K562 (cell line): Measurements from ENCODE around the gene ULK1. TPM values are rescaled to one million over a fixed set of nuclear protein-coding genes. Genes with fewer than 3 reads are reported as not detected.

Source experiments
- ATAC-seq: fragments of 200-7000 bp; cut with Tn5 transposase; 3 replicates; pipeline ENCODE4 v1.9.1; 2020; ENCODE audit warnings: moderate library complexity
- BruUV-seq: library from RNA; stranded (reverse); fragments of 400-500 nt; replicated peaks from 2 replicates; lab custom pipeline; 2021; lab: Mats Ljungman, UMichigan
- CTCF ChIA-PET: fragments of 300-600 bp; formaldehyde crosslinking; extraction: SDS; loops from one replicate; lab custom pipeline; 2021; ENCODE audit warnings: low intra/inter-chr PET ratio; lab: Yijun Ruan, JAX
- POLR2A ChIA-PET: fragments of 300-600, 350-650 bp; sonication (Branson Sonifier 250); formaldehyde crosslinking; extraction: SDS; loops from one replicate; lab custom pipeline; 2021; ENCODE audit warnings: antibody characterized with exemption, inconsistent platforms; lab: Yijun Ruan, JAX
- DNase-seq, 4 experiments: peaks; one replicate each; pipeline versions ENCODE4 v3.0.0 to v3.0.0-alpha.2; 2011 to 2018; ENCODE audit warnings: low spot score in 3 of 4, mixed read lengths in 3 of 4; ENCODE audit errors: extremely low read depth in 1 of 4
- FAIRE-seq: peaks from 2 replicates; lab custom pipeline; 2011; peaks lifted over from hg19 to GRCh38; lab: Jason Lieb, UNC
- H2AFZ ChIP-seq: 2 replicates; pipeline ENCODE4 v1.6.0; 2011; ENCODE audit warnings: low read depth, low read length, control low read depth, inconsistent platforms
- H3K27ac ChIP-seq: fragments of 200-600 bp; 3 replicates; pipeline ENCODE4 v1.8.0; 2011; ENCODE audit warnings: low read depth, mild to moderate bottlenecking, control low read depth, inconsistent platforms, low read length, moderate library complexity, mixed read lengths; ENCODE audit errors: extremely low read depth
- H3K27me3 ChIP-seq, 2 experiments: fragments of 300-600 bp in 1 of 2; 2 replicates in 1 of 2; 3 replicates in 1 of 2; pipeline versions ENCODE4 v1.6.0 to v1.8.0; 2011; ENCODE audit warnings: inconsistent platforms in 2 of 2, low read length in 2 of 2, mild to moderate bottlenecking in 1 of 2, mixed read lengths in 1 of 2, moderate library complexity in 1 of 2; ENCODE audit not compliant: control insufficient read depth in 2 of 2, insufficient read depth in 2 of 2
- H3K36me3 ChIP-seq: fragments of 300-600 bp; 3 replicates; pipeline ENCODE4 v1.8.0; 2011; ENCODE audit warnings: mild to moderate bottlenecking, low read length, inconsistent platforms; ENCODE audit not compliant: control insufficient read depth, insufficient read depth
- H3K4me1 ChIP-seq, 2 experiments: fragments of 200-600 bp in 1 of 2; replicated peaks in 1 of 2; 2 replicates in 1 of 2; 3 replicates in 1 of 2; pipeline versions ENCODE4 v1.5.1 to v1.8.0; 2011; ENCODE audit warnings: inconsistent platforms in 2 of 2, low read length in 2 of 2, mild to moderate bottlenecking in 1 of 2, mixed read lengths in 1 of 2, moderate library complexity in 1 of 2; ENCODE audit not compliant: control insufficient read depth in 2 of 2, insufficient read depth in 2 of 2
- H3K4me2 ChIP-seq: 2 replicates; pipeline ENCODE4 v1.6.1; 2011; ENCODE audit warnings: low read length, control low read depth, inconsistent platforms, mixed read lengths; ENCODE audit not compliant: insufficient read depth
- H3K4me3 ChIP-seq: fragments of 200-600 bp; sonication (generic), shearing (Covaris generic); 2 replicates; pipeline ENCODE4 v1.5.1; 2016; ENCODE audit warnings: control low read depth, inconsistent platforms
- H3K79me2 ChIP-seq: fragments of 200-600 bp; 3 replicates; pipeline ENCODE4 v1.8.0; 2011; ENCODE audit warnings: low read length, inconsistent platforms; ENCODE audit not compliant: control insufficient read depth, insufficient read depth
- H3K9ac ChIP-seq, 2 experiments: 2 replicates each; pipeline versions ENCODE4 v1.6.0 to v1.6.1; 2011; ENCODE audit warnings: low read depth in 2 of 2, low read length in 2 of 2, control low read depth in 1 of 2, inconsistent platforms in 1 of 2, mild to moderate bottlenecking in 1 of 2, mixed read lengths in 1 of 2; ENCODE audit not compliant: insufficient read depth in 1 of 2
- H3K9me1 ChIP-seq: one replicate; pipeline ENCODE4 v1.6.0; 2011; ENCODE audit warnings: inconsistent platforms, mild to moderate bottlenecking, low read length, moderate library complexity; ENCODE audit not compliant: control insufficient read depth, insufficient read depth
- H3K9me3 ChIP-seq: replicated peaks from 2 replicates; pipeline ENCODE4 v1.5.1; 2011; ENCODE audit warnings: low read depth, low read length, inconsistent platforms; ENCODE audit not compliant: control insufficient read depth, insufficient read depth
- H4K20me1 ChIP-seq: replicated peaks from 2 replicates; pipeline ENCODE4 v1.6.1; 2011; ENCODE audit warnings: low read length, inconsistent platforms, mixed read lengths; ENCODE audit not compliant: control insufficient read depth, insufficient read depth
- ATF7 ChIP-seq: fragments of 450-650 bp; IDR thresholded peaks from 2 replicates; pipeline ENCODE4 v1.7.1; 2014; ENCODE audit warnings: mild to moderate bottlenecking, moderate library complexity
- MYC ChIP-seq, 2 experiments: fragments of 250-450 bp in 1 of 2; sonication (Bioruptor Pico) in 1 of 2; IDR thresholded peaks; 2 replicates each; pipeline versions ENCODE4 v1.5.1 to v1.6.1; 2012 to 2021; ENCODE audit warnings: low read depth in 2 of 2, borderline replicate concordance in 1 of 2, improper control_type of control experiment in 1 of 2, low read length in 1 of 2, mild to moderate bottlenecking in 1 of 2, moderate library complexity in 1 of 2
- NBN ChIP-seq: fragments of 450-650 bp; IDR thresholded peaks from 2 replicates; pipeline ENCODE4 v1.6.1; 2016; ENCODE audit warnings: low read depth, mild to moderate bottlenecking
- NFATC3 ChIP-seq: fragments of 450-650 bp; IDR thresholded peaks from 2 replicates; pipeline ENCODE4 v1.6.1; 2017; ENCODE audit warnings: mild to moderate bottlenecking
- POLR2G ChIP-seq: fragments of 200-400 bp; formaldehyde crosslinking; IDR thresholded peaks from 2 replicates; pipeline ENCODE4 v1.6.1; 2017; ENCODE audit warnings: low read depth, mild to moderate bottlenecking, antibody characterized with exemption, low read length, moderate library complexity
- ZNF140 ChIP-seq: fragments of 250-450 bp; sonication (Bioruptor Pico); IDR thresholded peaks from 2 replicates; pipeline ENCODE4 v1.8.0; 2021; ENCODE audit warnings: moderate library complexity, mild to moderate bottlenecking, inconsistent platforms
- WGBS: fragments of 100-300 bp; shearing (Covaris generic); methylation state at CpG from one replicate; pipeline ENCODE4 v1.1.6; 2016; ENCODE audit warnings: low coverage, mixed read lengths; ENCODE audit not compliant: insufficient coverage; ENCODE audit errors: missing lambda C conversion rate; 5-methylcytosine and 5-hydroxymethylcytosine counted together
- in situ Hi-C: fragments of 300-500 bp; cut with MboI; formaldehyde crosslinking; loops from 4 replicates; pipeline ENCODE4 v1.15.0; 2018; ENCODE audit warnings: inconsistent platforms, mixed read lengths
- intact Hi-C: fragments of 100-400 bp; cut with micrococcal nuclease; formaldehyde crosslinking; loops from 2 replicates; pipeline ENCODE4 v1.14.2; 2022
- polyA plus RNA-seq, 8 experiments: library from polyadenylated mRNA; depleted of rRNA in 4 of 8; stranded (reverse) in 5 of 8; unstranded in 3 of 8; fragments of >200 nt; fragmentation: Nextera tagmentation in 2 of 8; fragmentation: Illumina TruSeq in 1 of 8; extraction: Ambion mirVana in 2 of 8; extraction: Trizol in 1 of 8; gene quantifications; 2 replicates each; pipeline versions ENCODE4 v1.2.1 to v1.2.3, GENCODE V29; 2011 to 2014; ENCODE audit warnings: inconsistent platforms in 1 of 8, missing spikeins in 1 of 8
- total RNA-seq, 7 experiments: library from RNA; depleted of rRNA in 6 of 7; stranded (reverse); fragments of >200 nt in 6 of 7; fragmentation: Illumina TruSeq in 2 of 7; extraction: Trizol in 2 of 7; gene quantifications; 2 replicates each; pipeline versions ENCODE4 v1.2.1 to v1.2.3, GENCODE V29; 2011 to 2021; ENCODE audit warnings: low replicate concordance in 1 of 7

ULK1 gene
- total and polyA plus RNA-seq, 9 of the 15 experiments (the other 6 are each of a cell fraction or from before 2014, with no cell fraction given) = 0.15 to 29.4 (median 2.5) TPM

- Histone ChIP-seq H3K4me3 (no peak overlapping the region), H3K9me3 (no peaks in the 10 kb centered on the region), H3K27me3 (no peaks in the 10 kb centered on the region), H3K36me3 (peaks cover 24% of the 10 kb centered on the region; the same call in 2 of the 3 replicates), H2AFZ (no peak overlapping the region), H3K9me1 (no peaks in the 10 kb centered on the region), H3K27ac (no peak overlapping the region), H4K20me1 (no peaks in the 10 kb centered on the region), H3K9ac (0 out of 4 replicates have a peak overlapping the region, but pooled peaks of 1 of the 2 experiments have one; percentile 45), H3K4me2 (no peak overlapping the region), H3K4me1 (peaks cover 0 to 23% of the 10 kb centered on the region in 2 experiments; a peak in 2 of 5 replicates), H3K79me2 (no peaks in the 10 kb centered on the region)
- no peak for ATAC-seq
- no TSS peak for BruUV-seq
- no peak for DNase-seq
- CTCF ChIA-PET = no interaction called here
- 89% methylated on average over 13 of the region's 17 CpGs for WGBS
- intact Hi-C loops (no loop called here), in situ Hi-C loops (no loop called here)
- FAIRE-seq = no peak
- POLR2A ChIA-PET = interaction anchor here (0.5 to 2.6 kb wide), 6 partner anchors 8 to 40 kb away, joined by 3 to 9 read pairs (median 4); no protein-coding TSS in a partner anchor
- TF ChIP-seq ZNF140 (CRISPR knock-in tag) (no peak), POLR2G (0 out of 2 replicates have a peak, but pooled peaks have one; percentile 11)
Observed at GRCh38 chr12:131911028-131911650, 16.7 kb downstream of the ULK1 start.

- H2AFZ ChIP-seq = no peak overlapping the region
- intact Hi-C loops = no loop called here
- ATAC-seq = peak; percentile 16; the same call in 1 of the 3 replicates
- in situ Hi-C loops = no loop called here
- H4K20me1 ChIP-seq = no peaks in the 10 kb centered on the region
- H3K9me1 ChIP-seq = no peaks in the 10 kb centered on the region
- no peak overlapping the region; a peak in 1 of 4 replicates for H3K9ac ChIP-seq
- TF ChIP-seq ATF7 (no peak), POLR2G (peak; percentile 1; the same call in 1 of the 2 replicates), NFATC3 (no peak), MYC (IDR thresholded peaks at IDR 0.05; ENCODE audit: low read depth, low read length) (no peak), MYC (CRISPR knock-in tag; IDR thresholded peaks at IDR 0.05; ENCODE audit: borderline replicate concordance, low read depth) (no peak), NBN (no peak)
- CTCF ChIA-PET = no interaction called here
- H3K79me2 ChIP-seq = no peaks in the 10 kb centered on the region
- no peak for FAIRE-seq
- H3K4me1 ChIP-seq = peaks cover 0 to 29% of the 10 kb centered on the region in 2 experiments; a peak in 2 of 5 replicates
- DNase-seq = no peak
- H3K4me3 ChIP-seq = no peak overlapping the region
- no peak overlapping the region for H3K4me2 ChIP-seq
- H3K36me3 ChIP-seq = peaks cover 24% of the 10 kb centered on the region; the same call in 2 of the 3 replicates
- 80% methylated on average over 22 of the region's 22 CpGs for WGBS
- POLR2A ChIA-PET = interaction anchor here (1.1 to 1.7 kb wide), 3 partner anchors 10 to 16 kb away, joined by 4 to 9 read pairs (median 5); no protein-coding TSS in a partner anchor
- H3K27me3 ChIP-seq = no peaks in the 10 kb centered on the region
- H3K9me3 ChIP-seq = no peaks in the 10 kb centered on the region
- no peak overlapping the region for H3K27ac ChIP-seq
- BruUV-seq = no TSS peak
Observed at GRCh38 chr12:131911851-131912477, 17.5 kb downstream of the ULK1 start.
